Cardiac septum (tissue), 1 donor: Measurements from ENCODE around the gene DNAJA3. TPM values are rescaled to one million over a fixed set of nuclear protein-coding genes. Genes with fewer than 3 reads are reported as not detected.

Source experiments
- DNase-seq: peaks from one replicate; pipeline ENCODE4 v3.0.0-alpha.2; 2020; ENCODE audit warnings: low spot score
- intact Hi-C: fragments of 100-400 bp; cut with DNase I; formaldehyde crosslinking; loops from one replicate; pipeline ENCODE4 v1.14.0; 2022
- total RNA-seq: library from RNA; stranded (reverse); fragmentation: NEBNext Ultra II Directional; extraction: Animal tissue kit (Norgen Biotek cat#: 25700); gene quantifications from one replicate; pipeline ENCODE4 v1.2.1, GENCODE V29; 2021
- donor health status: DM: no; HTN: no; CAD: no.

DNAJA3 gene
- total RNA-seq, 1 donor from 2014 or later = 50.7 TPM

GRCh38 chr16:4426021-4426684, 485 bp downstream of the DNAJA3 start:
- no peak for DNase-seq
- intact Hi-C loops = no loop called here

DNA sequence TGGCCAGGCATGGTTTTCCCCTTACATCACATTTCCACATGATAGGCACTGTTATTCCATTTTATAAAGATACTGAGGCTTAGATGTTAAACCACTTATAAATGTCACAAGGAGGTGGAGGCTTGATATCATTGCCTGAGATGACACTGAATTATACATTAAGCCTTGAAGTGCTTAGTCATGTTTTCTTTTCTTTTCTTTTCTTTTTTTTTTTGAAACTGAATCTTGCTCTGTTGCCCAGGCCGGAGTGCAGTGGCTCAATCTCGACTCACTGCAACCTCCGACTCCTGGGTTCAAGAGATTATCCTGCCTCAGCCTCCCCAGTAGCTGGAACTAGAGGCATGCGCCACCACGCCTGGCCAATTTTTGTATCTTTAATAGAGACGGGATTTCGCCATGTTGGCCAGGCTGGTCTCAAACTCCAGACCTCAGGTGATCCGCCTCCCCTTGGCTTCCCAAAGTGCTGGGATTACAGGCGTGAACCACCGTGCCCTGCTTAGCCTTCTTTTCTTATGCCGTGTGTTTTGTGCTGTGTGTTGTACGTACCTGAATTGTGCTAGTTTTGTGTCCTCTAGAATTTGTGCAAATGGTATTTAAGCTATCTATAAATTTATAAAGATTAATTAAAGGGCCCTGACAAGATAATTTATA, 1.2 kb downstream of the DNAJA3 start:
- no peak for DNase-seq
- intact Hi-C loops = no loop called here

GRCh38 chr16:4428500-4428899, 2.8 kb downstream of the DNAJA3 start:
- DNase-seq = no peak
- intact Hi-C loops = no loop called here

GRCh38 chr16:4431023-4431422, 5.4 kb downstream of the DNAJA3 start:
- intact Hi-C loops = no loop called here
- no peak for DNase-seq

GRCh38 chr16:4433228-4433627, 7.6 kb downstream of the DNAJA3 start:
- intact Hi-C loops = no loop called here

DNA sequence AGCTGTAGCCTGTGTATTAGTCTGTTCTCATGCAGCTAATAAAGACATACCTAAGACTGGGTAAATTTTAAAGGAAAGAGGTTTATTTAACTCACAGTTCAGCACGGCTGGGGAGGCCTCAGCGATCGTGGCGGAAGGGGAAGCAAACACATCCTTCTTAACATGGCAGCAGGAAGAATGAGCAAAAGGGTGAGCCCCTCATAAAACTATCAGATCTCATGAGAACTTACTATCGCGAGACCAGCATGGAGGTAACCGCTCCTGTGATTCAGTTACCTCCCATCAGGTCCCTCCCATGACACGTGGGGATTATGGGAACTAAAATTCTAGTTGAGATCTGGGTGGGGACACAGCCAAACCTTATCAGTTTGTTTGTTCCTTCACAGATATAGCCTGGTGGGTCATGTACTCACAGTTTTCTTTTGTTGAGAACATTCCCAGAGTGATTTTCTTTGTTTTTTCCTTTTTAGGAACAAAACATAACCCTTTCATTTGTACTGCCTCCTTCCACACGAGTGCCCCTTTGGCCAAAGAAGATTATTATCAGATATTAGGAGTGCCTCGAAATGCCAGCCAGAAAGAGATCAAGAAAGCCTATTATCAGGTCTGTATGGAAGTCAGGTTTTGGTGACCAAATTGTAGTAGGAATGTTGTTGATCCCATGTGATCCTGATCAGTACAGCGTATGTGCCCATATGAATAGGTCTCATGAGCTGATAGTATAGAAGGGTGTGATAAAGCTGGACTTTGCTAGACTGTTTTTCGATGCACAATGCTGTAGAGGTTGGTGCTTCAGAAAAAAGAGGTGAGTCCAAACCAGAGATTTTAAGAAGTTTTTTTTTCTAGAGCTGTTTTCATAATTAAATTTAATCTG, 8.5 kb downstream of the DNAJA3 start:
- no peak for DNase-seq
- intact Hi-C loops = no loop called here

More at GRCh38 chr16:4433228-4433627, 7.6 kb downstream of the DNAJA3 start:
- DNase-seq = no peak

GRCh38 chr16:4435337-4436067, 9.8 kb downstream of the DNAJA3 start:
- no peak for DNase-seq
- intact Hi-C loops = no loop called here

DNA sequence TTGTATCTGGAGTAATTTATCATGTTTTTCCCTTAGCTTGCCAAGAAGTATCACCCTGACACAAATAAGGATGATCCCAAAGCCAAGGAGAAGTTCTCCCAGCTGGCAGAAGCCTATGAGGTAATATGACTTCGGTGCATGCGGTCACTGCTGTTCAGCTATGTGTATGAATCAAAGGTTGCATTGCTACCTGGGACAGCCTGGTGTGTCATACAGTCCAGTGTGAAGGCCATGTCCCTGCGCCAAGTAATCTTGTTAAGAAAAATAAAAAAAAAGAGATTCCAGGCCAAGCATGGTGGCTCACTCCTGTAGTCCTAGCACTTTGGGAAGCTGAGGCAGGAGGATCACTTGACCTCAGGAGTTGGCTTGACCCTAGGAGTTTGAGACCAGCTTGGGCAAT, 11.7 kb downstream of the DNAJA3 start:
- intact Hi-C loops = no loop called here
- no peak for DNase-seq

DNA sequence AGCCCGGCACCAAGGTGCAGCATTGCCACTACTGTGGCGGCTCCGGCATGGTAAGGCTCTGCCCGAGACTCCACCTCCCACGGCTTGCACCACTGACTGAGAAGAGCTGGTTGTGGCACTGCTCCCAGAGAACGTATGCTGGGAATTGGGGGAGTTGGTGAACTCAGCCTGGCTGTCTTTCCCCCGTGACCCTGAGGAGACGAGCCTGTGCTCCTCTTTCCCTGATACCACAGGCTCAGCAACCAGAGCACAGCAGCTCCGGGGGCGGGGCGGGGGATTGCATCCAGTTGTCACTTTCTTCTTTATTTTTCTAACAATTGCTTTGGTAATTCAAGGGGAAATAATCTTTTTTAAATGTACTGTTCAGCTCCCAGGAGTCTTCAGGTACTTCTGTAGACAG, 16.7 kb downstream of the DNAJA3 start:
- intact Hi-C loops = no loop called here
- DNase-seq = no peak

DNA sequence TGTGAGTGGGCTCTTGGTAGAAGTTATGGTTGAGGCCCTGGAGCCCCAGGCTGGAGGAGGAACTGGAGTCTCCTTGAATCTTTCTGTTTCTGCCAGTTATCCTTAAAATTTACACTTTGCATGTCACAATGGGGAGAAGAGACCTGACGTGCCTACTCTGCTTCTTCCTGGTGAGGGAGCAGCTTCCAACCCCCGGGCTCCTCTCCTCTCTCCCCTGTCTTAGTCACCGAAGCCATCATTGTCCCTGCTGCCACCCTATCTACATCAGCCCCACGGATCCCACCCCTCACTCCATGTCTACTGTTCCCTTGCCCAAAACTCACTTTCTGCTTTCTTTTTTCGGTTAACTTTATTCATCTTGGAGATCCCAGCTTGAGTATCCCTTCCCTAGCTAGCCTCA, 17.6 kb downstream of the DNAJA3 start:
- DNase-seq = no peak
- intact Hi-C loops = no loop called here

GRCh38 chr16:4443986-4444385, 18.3 kb downstream of the DNAJA3 start:
- intact Hi-C loops = no loop called here
- no peak for DNase-seq

DNA sequence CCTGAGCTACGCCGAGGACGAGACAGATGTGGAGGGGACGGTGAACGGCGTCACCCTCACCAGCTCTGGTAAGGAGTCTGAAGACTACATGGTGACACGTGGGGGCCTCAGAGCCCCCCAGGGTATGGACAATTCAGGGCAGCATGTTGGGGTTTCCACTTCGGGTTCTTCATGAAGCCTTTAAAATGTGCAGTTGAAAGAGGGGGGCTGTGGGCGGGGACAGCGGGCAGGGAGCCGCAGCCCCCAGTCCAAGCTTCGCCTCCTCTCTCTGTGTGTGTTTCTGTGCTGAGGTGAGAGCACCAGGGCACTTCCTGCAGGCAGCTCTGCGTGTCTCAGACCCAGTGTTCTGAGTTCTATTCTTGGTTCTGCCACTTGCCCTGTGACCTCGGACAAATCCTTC, 24.8 kb downstream of the DNAJA3 start:
- intact Hi-C loops = no loop called here
- no peak for DNase-seq

GRCh38 chr16:4450931-4451519, 25.4 kb downstream of the DNAJA3 start:
- no peak for DNase-seq
- intact Hi-C loops = no loop called here

DNA sequence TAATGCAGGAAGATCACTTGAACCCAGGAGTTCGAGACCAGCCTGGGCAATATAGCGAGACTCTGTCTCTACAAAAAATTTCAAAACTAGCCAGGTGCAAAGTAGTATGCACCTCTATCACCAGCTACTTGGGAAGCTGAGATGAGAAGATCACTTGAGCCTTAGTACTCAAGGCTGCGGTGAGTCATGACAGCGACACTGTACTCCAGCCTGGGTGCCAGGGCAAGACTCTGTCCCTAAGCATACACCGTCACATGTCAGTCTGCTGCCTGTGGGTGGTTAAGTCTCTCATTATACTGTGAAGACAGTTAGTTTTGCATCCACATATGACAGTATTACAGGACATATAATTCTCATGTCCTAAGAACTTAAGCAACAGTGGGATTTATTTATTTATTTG, 27.0 kb downstream of the DNAJA3 start:
- intact Hi-C loops = no loop called here
- no peak for DNase-seq

- DNase-seq = no peak
- intact Hi-C loops = no loop called here
Observed at GRCh38 chr16:4454623-4455022, 29.0 kb downstream of the DNAJA3 start.

DNA sequence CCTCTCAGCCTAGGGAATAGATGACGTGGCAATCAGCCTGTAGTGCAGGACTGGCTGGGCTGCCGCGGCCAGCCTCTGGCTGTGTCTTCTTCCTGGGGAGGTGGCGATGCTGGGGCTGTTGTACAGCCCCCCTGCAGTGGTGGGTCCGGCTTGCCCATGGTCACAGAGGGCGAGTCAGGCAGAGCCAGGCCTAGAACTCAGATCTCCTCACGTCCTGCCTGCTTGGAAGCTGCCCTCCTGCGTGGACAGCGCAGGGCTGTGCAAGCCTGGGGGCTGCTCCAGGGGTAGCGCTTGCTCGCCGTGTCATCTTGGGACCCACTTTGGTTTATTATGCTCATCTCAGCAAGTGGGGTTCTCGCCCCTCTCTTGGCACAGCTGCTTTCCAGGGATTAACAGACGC, 29.4 kb downstream of the DNAJA3 start:
- intact Hi-C loops = no loop called here
- DNase-seq = no peak

DNA sequence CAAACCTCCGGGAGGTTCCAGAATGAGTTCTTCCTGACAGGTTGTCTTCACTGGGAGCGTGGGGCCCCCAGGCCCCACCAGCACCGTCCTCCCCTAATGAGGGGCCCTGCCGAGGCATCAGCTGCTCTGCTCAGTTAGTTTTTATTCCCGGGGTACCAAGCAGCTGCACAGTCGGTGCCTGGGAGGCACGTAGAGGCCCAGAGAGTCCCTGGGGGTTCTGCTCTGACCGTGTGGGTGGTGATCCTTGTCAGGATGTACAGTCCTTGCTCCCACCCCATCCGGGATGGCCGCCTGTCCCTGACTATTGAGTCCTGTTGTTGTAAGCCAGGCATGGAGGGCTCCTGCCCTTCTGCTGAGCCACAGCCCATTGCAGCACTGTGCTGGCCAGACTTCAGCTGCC, 30.3 kb downstream of the DNAJA3 start:
- intact Hi-C loops = no loop called here

DNA sequence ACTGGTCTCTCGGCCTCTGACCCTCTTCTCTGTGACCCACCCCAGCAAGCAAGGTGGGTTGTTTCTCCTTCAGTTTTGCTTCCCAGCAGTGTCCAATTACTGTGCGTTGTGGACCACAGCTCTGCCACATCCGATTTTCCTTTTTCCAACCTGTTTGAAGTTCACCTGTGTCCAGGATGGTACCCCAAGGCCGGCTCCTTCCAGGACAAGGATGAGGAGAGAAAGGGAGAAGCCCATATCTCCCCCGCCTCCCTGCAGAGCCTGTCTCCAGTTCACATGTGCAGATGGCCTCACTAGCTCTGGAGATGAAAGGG, 35.2 kb downstream of the DNAJA3 start:
- DNase-seq = no peak
- intact Hi-C loops = no loop called here

More for the DNA sequence above, 30.3 kb downstream of the DNAJA3 start:
- DNase-seq = no peak

DNA sequence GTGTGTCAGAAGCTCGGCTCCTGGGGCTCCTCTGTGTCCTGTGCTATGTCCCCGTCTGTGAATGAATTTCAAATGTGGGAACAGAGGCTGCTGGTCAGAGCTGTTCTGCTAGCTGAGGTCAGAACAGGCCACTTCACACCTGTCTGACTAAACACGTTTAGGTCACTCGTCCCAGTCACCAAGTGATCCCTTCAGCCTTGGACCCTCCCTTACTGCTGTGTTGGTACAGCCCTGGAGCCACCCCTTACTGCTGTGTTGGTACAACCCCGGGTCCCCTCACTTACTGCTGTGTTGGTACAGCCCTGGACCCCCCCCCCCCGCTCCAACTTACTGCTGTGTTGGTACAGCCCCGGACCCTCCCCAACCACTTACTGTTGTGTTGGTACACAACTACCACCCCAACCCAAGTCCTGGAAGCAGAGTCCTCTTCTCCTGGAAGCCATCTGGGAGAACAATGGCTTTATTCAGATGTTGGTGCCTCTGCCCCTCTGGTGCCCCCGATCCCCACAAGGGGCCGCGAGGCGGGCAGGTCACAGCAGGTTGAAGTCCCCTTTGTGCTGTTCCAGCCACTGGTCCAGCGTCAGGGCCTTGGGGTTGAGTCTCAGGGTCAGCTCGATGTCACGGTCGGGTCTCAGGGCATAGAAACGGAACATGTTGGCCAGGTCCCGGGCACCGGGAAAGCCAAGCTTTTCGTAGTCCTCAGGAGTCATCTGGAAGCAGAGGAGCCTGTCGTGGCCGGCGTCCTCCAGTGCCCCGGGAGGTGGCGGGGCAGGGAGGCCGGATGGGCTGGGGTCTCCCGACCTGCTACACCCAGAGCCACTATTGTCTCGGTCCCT, 35.8 kb downstream of the DNAJA3 start:
- no peak for DNase-seq
- intact Hi-C loops = no loop called here
